H1 (cell line): ENCODE data around the gene SLC6A3. TPM values are rescaled to one million over a fixed set of nuclear protein-coding genes. Genes with fewer than 3 reads are reported as not detected.

Experiments
- CTCF ChIA-PET: fragments of 300-600 bp; sonication (Branson Sonifier 250); formaldehyde crosslinking; loops from one replicate; lab custom pipeline; 2021; ENCODE audit not compliant: partially characterized antibody; lab: Charles Lee
- POLR2A ChIA-PET: fragments of 300-600 bp; sonication (Branson Sonifier 250); formaldehyde crosslinking; loops from one replicate; lab custom pipeline; 2021; ENCODE audit warnings: inconsistent platforms; ENCODE audit not compliant: partially characterized antibody; lab: Charles Lee
- DNase-seq, 2 experiments: peaks; one replicate each; pipeline versions ENCODE4 v3.0.0 to v3.0.0-alpha.2; 2010 to 2022; ENCODE audit warnings: low spot score in 2 of 2, low read depth in 1 of 2, mixed read lengths in 1 of 2
- FAIRE-seq: peaks from 2 replicates; lab custom pipeline; 2011; peaks lifted over from hg19 to GRCh38; lab: Jason Lieb, UNC
- H2AFZ ChIP-seq: 2 replicates; pipeline ENCODE4 v1.8.1; 2012; ENCODE audit warnings: low read length, inconsistent platforms
- H2AK5ac ChIP-seq: 2 replicates; pipeline ENCODE4 v1.6.1; 2013; ENCODE audit warnings: low read depth, low read length
- H2BK120ac ChIP-seq: replicated peaks from 2 replicates; pipeline ENCODE3; 2013; ENCODE audit warnings: low read depth, low read length, inconsistent platforms
- H2BK12ac ChIP-seq: 2 replicates; pipeline ENCODE4 v1.6.1; 2013; ENCODE audit warnings: low read depth, low read length
- H2BK15ac ChIP-seq: 2 replicates; pipeline ENCODE4 v1.6.1; 2013; ENCODE audit warnings: low read length
- H2BK20ac ChIP-seq: 2 replicates; pipeline ENCODE4 v1.6.1; 2013; ENCODE audit warnings: low read length
- H2BK5ac ChIP-seq: 2 replicates; pipeline ENCODE4 v1.6.1; 2013; ENCODE audit warnings: low read depth, low read length
- H3K14ac ChIP-seq: 2 replicates; pipeline ENCODE4 v1.6.1; 2013; ENCODE audit warnings: inconsistent platforms; ENCODE audit not compliant: insufficient read length
- H3K18ac ChIP-seq: 2 replicates; pipeline ENCODE4 v1.6.1; 2013; ENCODE audit warnings: low read length; ENCODE audit errors: extremely low read depth
- H3K23ac ChIP-seq: 2 replicates; pipeline ENCODE4 v1.6.1; 2013; ENCODE audit warnings: inconsistent platforms; ENCODE audit not compliant: insufficient read length
- H3K23me2 ChIP-seq: 2 replicates; pipeline ENCODE4 v1.6.1; 2013; ENCODE audit warnings: low read depth, low read length
- H3K27ac ChIP-seq: 2 replicates; pipeline ENCODE4 v1.6.1; 2011; ENCODE audit warnings: low read depth, low read length, inconsistent platforms
- H3K27me3 ChIP-seq, 4 experiments: replicated peaks in 1 of 4; 1 replicate in 1 of 4; 2 replicates in 3 of 4; pipeline versions ENCODE4 v1.6.1 to v1.8.1; 2011 to 2013; ENCODE audit warnings: low read length in 3 of 4, mild to moderate bottlenecking in 3 of 4, inconsistent platforms in 2 of 4, mixed read lengths in 2 of 4, moderate library complexity in 1 of 4; ENCODE audit not compliant: control insufficient read depth in 3 of 4, insufficient read depth in 3 of 4; ENCODE audit errors: extremely low read depth in 1 of 4
- H3K36me3 ChIP-seq, 4 experiments: 2 replicates each; pipeline versions ENCODE4 v1.6.1 to v1.8.1; 2011 to 2013; ENCODE audit warnings: mild to moderate bottlenecking in 4 of 4, low read length in 3 of 4, moderate library complexity in 2 of 4, control low read depth in 1 of 4, inconsistent platforms in 1 of 4; ENCODE audit not compliant: insufficient read depth in 4 of 4, control insufficient read depth in 2 of 4
- H3K4ac ChIP-seq: replicated peaks from 2 replicates; pipeline ENCODE3; 2013; ENCODE audit warnings: low read length, low read depth, mixed read lengths, inconsistent platforms; ENCODE audit not compliant: insufficient read length
- H3K4me1 ChIP-seq, 4 experiments: replicated peaks in 1 of 4; 1 replicate in 1 of 4; 2 replicates in 3 of 4; pipeline versions ENCODE4 v1.6.1 to v1.8.1; 2011 to 2013; ENCODE audit warnings: low read length in 3 of 4, inconsistent platforms in 2 of 4, mixed read lengths in 1 of 4; ENCODE audit not compliant: insufficient read depth in 4 of 4, control insufficient read depth in 3 of 4
- H3K4me2 ChIP-seq, 2 experiments: 2 replicates each; pipeline versions ENCODE4 v1.6.1 to v1.8.1; 2011 to 2013; ENCODE audit warnings: low read depth in 2 of 2, low read length in 2 of 2, control low read depth in 1 of 2, inconsistent platforms in 1 of 2, mild to moderate bottlenecking in 1 of 2; ENCODE audit not compliant: insufficient read depth in 1 of 2
- H3K4me3 ChIP-seq, 4 experiments: fragments of 200-600, 300-600 bp in 1 of 4; sonication (generic), shearing (Covaris generic), sonication (Bioruptor Twin) in 1 of 4; 2 replicates each; pipeline versions ENCODE4 v1.5.1 to v1.8.1; 2011 to 2016; ENCODE audit warnings: low read length in 4 of 4, low read depth in 3 of 4, control low read depth in 2 of 4, inconsistent platforms in 2 of 4, mild to moderate bottlenecking in 2 of 4, mixed read lengths in 1 of 4, moderate library complexity in 1 of 4; ENCODE audit not compliant: insufficient read depth in 2 of 4; ENCODE audit errors: extremely low read depth in 1 of 4
- H3K56ac ChIP-seq: replicated peaks from 2 replicates; pipeline ENCODE3; 2013; ENCODE audit warnings: low read depth, mild to moderate bottlenecking, mixed read lengths, low read length, inconsistent platforms; ENCODE audit not compliant: insufficient read length
- H3K79me1 ChIP-seq: 2 replicates; pipeline ENCODE4 v1.6.1; 2013; ENCODE audit warnings: low read depth, low read length, control low read depth
- H3K79me2 ChIP-seq, 2 experiments: 2 replicates each; pipeline versions ENCODE4 v1.6.1 to v1.8.1; 2012 to 2013; ENCODE audit warnings: low read length in 2 of 2, mild to moderate bottlenecking in 2 of 2, inconsistent platforms in 1 of 2; ENCODE audit not compliant: insufficient read depth in 2 of 2, control insufficient read depth in 1 of 2
- H3K9ac ChIP-seq, 4 experiments: replicated peaks in 1 of 4; 1 replicate in 1 of 4; 2 replicates in 3 of 4; pipeline versions ENCODE4 v1.6.1 to v1.8.1; 2011 to 2013; ENCODE audit warnings: low read depth in 3 of 4, low read length in 3 of 4, control low read depth in 2 of 4, mild to moderate bottlenecking in 2 of 4, moderate library complexity in 2 of 4, inconsistent platforms in 1 of 4; ENCODE audit errors: extremely low read depth in 1 of 4
- H3K9me3 ChIP-seq, 2 experiments: 2 replicates each; pipeline versions ENCODE4 v1.6.1 to v1.8.1; 2012 to 2013; ENCODE audit warnings: mild to moderate bottlenecking in 2 of 2, moderate library complexity in 2 of 2, control low read depth in 1 of 2, inconsistent platforms in 1 of 2, low read depth in 1 of 2, low read length in 1 of 2, mixed read lengths in 1 of 2; ENCODE audit not compliant: insufficient read depth in 2 of 2
- H4K20me1 ChIP-seq, 2 experiments: replicated peaks in 1 of 2; 2 replicates each; pipeline versions ENCODE3 to v1.8.1; 2011 to 2013; ENCODE audit warnings: inconsistent platforms in 2 of 2, low read length in 2 of 2, mild to moderate bottlenecking in 1 of 2; ENCODE audit not compliant: insufficient read depth in 2 of 2, control insufficient read depth in 1 of 2
- H4K5ac ChIP-seq: 2 replicates; pipeline ENCODE4 v1.6.1; 2013; ENCODE audit warnings: low read length, low read depth, mixed read lengths, inconsistent platforms; ENCODE audit not compliant: insufficient read length
- H4K8ac ChIP-seq: 2 replicates; pipeline ENCODE4 v1.8.0; 2013; ENCODE audit warnings: mild to moderate bottlenecking, moderate library complexity, low read length, inconsistent platforms; ENCODE audit not compliant: insufficient read depth; ENCODE audit errors: extremely low read depth
- H4K91ac ChIP-seq: replicated peaks from 2 replicates; pipeline ENCODE3; 2013; ENCODE audit warnings: low read length, mixed read lengths, inconsistent platforms; ENCODE audit not compliant: insufficient read length
- EZH2 ChIP-seq: fragments of 200-600 bp; sonication (generic); IDR thresholded peaks from 2 replicates; pipeline ENCODE4 v1.7.1; 2012; ENCODE audit warnings: low read depth, mild to moderate bottlenecking, moderate library complexity, low read length, inconsistent platforms; ENCODE audit not compliant: severe bottlenecking
- FOSL1 ChIP-seq: IDR thresholded peaks from 2 replicates; pipeline ENCODE4 v1.6.1; 2011; ENCODE audit warnings: mild to moderate bottlenecking, low read depth, low read length, moderate library complexity; ENCODE audit not compliant: insufficient read depth
- SP1 ChIP-seq: IDR thresholded peaks from 2 replicates; pipeline ENCODE4 v1.6.1; 2011; ENCODE audit warnings: low read depth, low read length
- YY1 ChIP-seq: IDR thresholded peaks from 2 replicates; pipeline ENCODE4 v1.6.1; 2011; ENCODE audit warnings: low read depth, mild to moderate bottlenecking, low read length
- WGBS, 2 experiments: shearing (Covaris generic) in 1 of 2; methylation state at CpG; one replicate each; pipeline versions ENCODE4 v1.1.6 to v1.1.7; 2013 to 2015; ENCODE audit warnings: low lambda C conversion rate in 2 of 2, mixed read lengths in 2 of 2, inconsistent platforms in 1 of 2, low coverage in 1 of 2, missing lambda C conversion rate in 1 of 2; ENCODE audit not compliant: insufficient replicate concordance in 2 of 2, insufficient coverage in 1 of 2, insufficient read length in 1 of 2; ENCODE audit errors: extremely low coverage in 1 of 2, missing lambda C conversion rate in 1 of 2; 5-methylcytosine and 5-hydroxymethylcytosine counted together
- polyA plus RNA-seq, 7 experiments: library from polyadenylated mRNA; depleted of rRNA in 3 of 7; stranded (reverse) in 5 of 7; unstranded in 2 of 7; fragments of >200 nt in 5 of 7; fragments of 200-250 nt in 2 of 7; gene quantifications; 1 replicate in 5 of 7; 2 replicates in 1 of 7; 4 replicates in 1 of 7; pipeline versions ENCODE4 v1.2.1 to v1.2.3, GENCODE V29; 2011 to 2013; ENCODE audit warnings: missing spikeins in 2 of 7, mixed read lengths in 2 of 7
- total RNA-seq: library from RNA; stranded (reverse); fragmentation: NEBNext Ultra II Directional; extraction: Animal tissue kit (Norgen Biotek cat#: 25700); gene quantifications from 2 replicates; pipeline ENCODE4 v1.2.1, GENCODE V29; 2021

Gene SLC6A3
- total and polyA plus RNA-seq, 2 of the 8 experiments (the other 6 are each of a cell fraction or from before 2014, with no cell fraction given), result 0.48 to 0.91 TPM

GRCh38 chr5:1390333-1390732 is 54.9 kb downstream of the SLC6A3 start:
- Histone ChIP-seq H3K9ac (no peak overlapping the region), H3K36me3 (no peaks in the 10 kb centered on the region), H4K8ac (no peak overlapping the region), H2BK12ac (peak overlapping the region; percentile 27; the same call in 1 of the 2 replicates), H2AK5ac (no peak overlapping the region), H3K79me1 (no peaks in the 10 kb centered on the region), H3K14ac (no peak overlapping the region), H3K4me3 (no peak overlapping the region), H2BK20ac (no peak overlapping the region), H3K27me3 (peaks cover 9 to 32% (median 23%) of the 10 kb centered on the region in 4 experiments), H3K23me2 (peaks cover 18% of the 10 kb centered on the region; the same call in 1 of the 2 replicates), H4K20me1 (peaks cover 5 to 7% of the 10 kb centered on the region in 2 experiments), H3K56ac (no peak overlapping the region), H2BK120ac (no peak overlapping the region), H3K23ac (no peak overlapping the region), H3K4ac (no peak overlapping the region), H4K91ac (no peak overlapping the region), H3K27ac (no peak overlapping the region), H2BK5ac (no peak overlapping the region), H3K18ac (no peak overlapping the region), H2AFZ (no peak overlapping the region), H3K4me1 (peaks cover 0 to 10% (median 5%) of the 10 kb centered on the region in 4 experiments; a peak in 5 of 7 replicates), H2BK15ac (no peak overlapping the region), H3K4me2 (no peak overlapping the region), H3K9me3 (no peaks in the 10 kb centered on the region), H4K5ac (no peak overlapping the region), H3K79me2 (no peaks in the 10 kb centered on the region)
- CTCF ChIA-PET, result interaction anchor here (1.1 to 1.2 kb wide), 2 partner anchors 78 to 90 kb away, joined by 3 read pairs; no protein-coding TSS in a partner anchor
- FAIRE-seq (no peak), DNase-seq (no peak)
- 78% methylated on average over 7 of the region's 7 CpGs; no CpG with 5 or more reads in 1 of the 2 experiments for whole genome bisulfite sequencing, 2 experiments
- TF ChIP-seq EZH2 (no peak), FOSL1 (no peak), SP1 (no peak), YY1 (no peak)
- POLR2A ChIA-PET, result interaction anchor here (0.7 kb wide), 1 partner anchor 10 kb away, joined by 4 read pairs; no protein-coding TSS in a partner anchor
